GM13976 (cell line): ENCODE results near the gene UBR4.

Experiments used
- DNase-seq: peaks from one replicate; pipeline ENCODE4 v3.0.0; 2012; ENCODE audit warnings: low spot score
- CTCF ChIP-seq: IDR thresholded peaks from 2 replicates; pipeline ENCODE4 v1.5.1; 2012; ENCODE audit warnings: borderline replicate concordance, mild to moderate bottlenecking; ENCODE audit not compliant: insufficient read depth; ENCODE audit errors: extremely low read depth, missing control alignments, control extremely low read depth
- in situ Hi-C: fragments of 300-500 bp; cut with MboI; formaldehyde crosslinking; loops from one replicate; pipeline ENCODE4 v1.12.0; 2022; ENCODE audit warnings: low sequenced_read_pairs, mixed read lengths, inconsistent platforms; ENCODE audit not compliant: unreplicated experiment

UBR4 gene

GRCh38 chr1:19087737-19088594 lies 122.1 kb downstream of the UBR4 start:
- peak; percentile 58 for DNase-seq
- in situ Hi-C loops = loop anchor here (25.0 kb wide), 1 partner anchor 176 kb away; the partner anchor contains the start of gene ALDH4A1
- no peak for TF ChIP-seq CTCF

DNA sequence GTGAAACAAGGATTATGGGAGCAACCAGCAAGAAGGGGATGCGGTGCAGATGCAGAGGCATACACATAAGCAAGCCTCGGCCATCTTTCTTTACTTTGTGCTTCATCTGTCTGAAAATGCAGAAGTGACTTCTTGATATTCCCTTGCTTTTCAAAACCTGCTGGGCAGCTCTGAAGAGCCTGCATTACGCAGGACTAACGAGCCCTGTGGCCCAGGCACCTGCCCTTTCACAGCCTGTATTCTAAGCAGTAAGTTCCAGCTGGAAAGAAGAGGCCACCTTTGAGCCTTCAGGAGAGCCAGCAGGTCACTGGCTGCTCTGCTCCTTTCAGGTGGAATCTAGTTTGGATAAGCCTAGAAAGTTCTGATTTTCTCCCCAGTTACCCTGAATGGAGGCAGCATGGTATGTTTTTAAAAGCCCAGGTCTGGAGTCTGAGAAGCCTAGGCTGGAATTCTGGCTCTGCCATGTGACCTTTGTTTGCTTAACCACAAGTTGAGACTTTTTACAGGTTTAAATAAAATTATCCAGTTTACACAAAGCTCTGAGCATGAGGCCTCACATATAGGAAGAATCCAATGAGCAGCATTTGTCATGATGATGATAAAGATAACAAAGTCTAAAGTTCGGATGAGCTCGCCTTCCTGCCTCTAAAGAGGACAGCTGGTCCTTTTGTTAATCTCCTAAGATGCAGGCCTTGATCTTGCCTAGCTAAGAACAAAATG lies 122.9 kb downstream of the UBR4 start:
- in situ Hi-C loops = loop anchor here (25.0 kb wide), 1 partner anchor 175 kb away; the partner anchor contains the start of gene ALDH4A1
- TF ChIP-seq CTCF = no peak
- DNase-seq = no peak

GRCh38 chr1:19086176-19086875 lies 123.7 kb downstream of the UBR4 start:
- in situ Hi-C loops = loop anchor here (25.0 kb wide), 1 partner anchor 174 kb away; the partner anchor contains the start of gene ALDH4A1

GRCh38 chr1:19084206-19084738 lies 125.8 kb downstream of the UBR4 start:
- in situ Hi-C loops = loop anchor here (25.0 kb wide), 1 partner anchor 172 kb away; the partner anchor contains the start of gene ALDH4A1
- no peak for DNase-seq
- no peak for TF ChIP-seq CTCF

More at GRCh38 chr1:19086176-19086875, 123.7 kb downstream of the UBR4 start:
- DNase-seq = no peak
- TF ChIP-seq CTCF = no peak

- no peak for TF ChIP-seq CTCF
- no peak for DNase-seq
- in situ Hi-C loops = loop anchor here (25.0 kb wide), 1 partner anchor 171 kb away; the partner anchor contains the start of gene ALDH4A1
Observed at GRCh38 chr1:19083081-19083480, 127.0 kb downstream of the UBR4 start.
